SJCRH30 (cell line): Measurements from ENCODE around the gene PAF1. TPM values are rescaled to one million over a fixed set of nuclear protein-coding genes. Genes with fewer than 3 reads are reported as not detected.
A peak's percentile ranks its signal among the peaks of the same experiment; 100 is the strongest.
"Not testable (repeated sequence)": the region's sequence is repeated elsewhere in the genome, so short reads cannot be mapped to it uniquely, and the experiment has no call there.

ENCODE experiments used
- DNase-seq, 2 experiments: peaks; one replicate each; pipeline ENCODE4 v3.0.0-alpha.2; 2015 to 2020
- H3K27ac ChIP-seq: fragments of 250-450 bp; sonication (Bioruptor Pico); 2 replicates; pipeline ENCODE4 v1.5.1; 2020; ENCODE audit warnings: mild to moderate bottlenecking, moderate library complexity
- H3K27me3 ChIP-seq: fragments of 250-450 bp; sonication (Bioruptor Pico); 2 replicates; pipeline ENCODE4 v1.5.1; 2020; ENCODE audit warnings: mild to moderate bottlenecking, moderate library complexity
- H3K36me3 ChIP-seq: fragments of 250-450 bp; sonication (Bioruptor Pico); 2 replicates; pipeline ENCODE4 v1.5.1; 2020; ENCODE audit warnings: mild to moderate bottlenecking, moderate library complexity
- H3K4me1 ChIP-seq: fragments of 250-450 bp; sonication (Bioruptor Pico); 2 replicates; pipeline ENCODE4 v1.5.1; 2020; ENCODE audit warnings: mild to moderate bottlenecking, moderate library complexity
- H3K4me3 ChIP-seq: fragments of 250-450 bp; sonication (Bioruptor Pico); 2 replicates; pipeline ENCODE4 v1.5.1; 2020; ENCODE audit warnings: mild to moderate bottlenecking, moderate library complexity
- H3K9me3 ChIP-seq: fragments of 250-450 bp; sonication (Bioruptor Pico); replicated peaks from 2 replicates; pipeline ENCODE4 v1.5.1; 2020; ENCODE audit warnings: mild to moderate bottlenecking, moderate library complexity
- total RNA-seq: library from RNA; depleted of rRNA; stranded (reverse); fragments of >200 nt; shearing (Covaris generic); gene quantifications from 2 replicates; pipeline ENCODE4 v1.2.3, GENCODE V29; 2014; rRNA removed

The PAF1 gene
- total RNA-seq, 1 experiment from 2014 or later, result 85.7 TPM

- peaks cover 7% of the 10 kb centered on the region for H3K4me1 ChIP-seq
- no peaks in the 10 kb centered on the region for H3K27me3 ChIP-seq
- DNase-seq, result no peak
- no peak overlapping the region for H3K27ac ChIP-seq
- H3K9me3 ChIP-seq, result no peaks in the 10 kb centered on the region
- H3K4me3 ChIP-seq, result no peak overlapping the region
- peaks cover 27% of the 10 kb centered on the region for H3K36me3 ChIP-seq
These were observed 45.0 kb downstream of the PAF1 start for GRCh38 chr19:39345956-39346355.

- Histone ChIP-seq H3K4me1 (peaks cover 12% of the 10 kb centered on the region), H3K36me3 (peaks cover 7% of the 10 kb centered on the region; the same call in 1 of the 2 replicates), H3K4me3 (peak overlapping the region; percentile 95), H3K9me3 (no peaks in the 10 kb centered on the region), H3K27ac (no peak overlapping the region), H3K27me3 (no peaks in the 10 kb centered on the region)
- no peak for DNase-seq
These were observed 48.1 kb downstream of the PAF1 start for GRCh38 chr19:39342647-39343305.

GRCh38 chr19:39341719-39342604, 48.9 kb downstream of the PAF1 start, which contains the start of gene SAMD4B:
Gene SAMD4B (plus strand): TSS chr19:39342421. CDS start chr19:39356894, 14,473 bp downstream.
- peak within 1 kb of the TSS; percentile 51 for H3K27ac ChIP-seq
- peaks cover 12% of the 10 kb centered on the region for H3K4me1 ChIP-seq
- DNase-seq, result peak; percentile 99 to 100
- H3K36me3 ChIP-seq, result peaks cover 7% of the 10 kb centered on the region; the same call in 1 of the 2 replicates
- no peaks in the 10 kb centered on the region for H3K9me3 ChIP-seq
- peak within 1 kb of the TSS; percentile 95 for H3K4me3 ChIP-seq
- H3K27me3 ChIP-seq, result no peaks in the 10 kb centered on the region

- H3K9me3 ChIP-seq, result no peaks in the 10 kb centered on the region
- peak overlapping the region; percentile 51 for H3K27ac ChIP-seq
- peak overlapping the region; percentile 86 for H3K4me3 ChIP-seq
- DNase-seq, result peak in 1 of 2 experiments; percentile 45
- H3K36me3 ChIP-seq, result peaks cover 7% of the 10 kb centered on the region; the same call in 1 of the 2 replicates
- no peaks in the 10 kb centered on the region for H3K27me3 ChIP-seq
- H3K4me1 ChIP-seq, result peaks cover 12% of the 10 kb centered on the region
These were observed 49.7 kb downstream of the PAF1 start for GRCh38 chr19:39341129-39341718.

- not testable (repeated sequence) for H3K4me3 ChIP-seq, H3K27me3 ChIP-seq, H3K36me3 ChIP-seq, DNase-seq, H3K27ac ChIP-seq, H3K9me3 ChIP-seq
- peaks cover 12% of the 10 kb centered on the region for H3K4me1 ChIP-seq
These were observed 50.8 kb downstream of the PAF1 start for GRCh38 chr19:39340156-39340555.

GRCh38 chr19:39339674-39340073, 51.2 kb downstream of the PAF1 start:
- Histone ChIP-seq H3K36me3 (peaks cover 3% of the 10 kb centered on the region; the same call in 1 of the 2 replicates), H3K4me1 (peaks cover 12% of the 10 kb centered on the region), H3K27ac (no peak overlapping the region), H3K27me3 (no peaks in the 10 kb centered on the region), H3K9me3 (no peaks in the 10 kb centered on the region), H3K4me3 (no peak overlapping the region)
- DNase-seq, result no peak

- Histone ChIP-seq H3K36me3 (no peaks in the 10 kb centered on the region), H3K4me1 (peaks cover 6% of the 10 kb centered on the region; the same call in 1 of the 2 replicates), H3K27ac (no peak overlapping the region)
These were observed 54.4 kb downstream of the PAF1 start for GRCh38 chr19:39336483-39336882.

More at GRCh38 chr19:39336483-39336882, 54.4 kb downstream of the PAF1 start:
- DNase-seq, result no peak
- Histone ChIP-seq H3K27me3 (no peaks in the 10 kb centered on the region), H3K4me3 (no peak overlapping the region), H3K9me3 (no peaks in the 10 kb centered on the region)

Other genes with a start within 250 kb of the PAF1 start
- gene NCCRP1, start 194.1 kb downstream of the PAF1 start, total RNA-seq, result 7.6 and 7.8 TPM in 2 replicates
- gene SYCN, start 186.8 kb downstream of the PAF1 start, total RNA-seq, result not detected in 2 replicates
- not detected in 2 replicates for gene IFNL3, start 146.1 kb downstream of the PAF1 start, total RNA-seq
- not detected in 2 replicates for gene IFNL4, start 142.2 kb downstream of the PAF1 start, total RNA-seq
- not detected in 2 replicates for gene IFNL2, start 122.7 kb downstream of the PAF1 start, total RNA-seq
- not detected in 2 replicates for gene IFNL1, start 94.7 kb downstream of the PAF1 start, total RNA-seq
- 0.59 and 0.66 TPM in 2 replicates for gene LRFN1, start 70.2 kb downstream of the PAF1 start, total RNA-seq
- gene GMFG, start 55.1 kb downstream of the PAF1 start, total RNA-seq, result 3.3 and 3.7 TPM in 2 replicates
- 125 and 129 TPM in 2 replicates for gene SAMD4B, start 48.7 kb downstream of the PAF1 start, total RNA-seq
- 28.2 and 31.9 TPM in 2 replicates for gene MED29, start 272 bp upstream of the PAF1 start, total RNA-seq
- gene ZFP36, start 15.7 kb upstream of the PAF1 start, total RNA-seq, result 2.4 and 2.7 TPM in 2 replicates
- gene PLEKHG2, start 21.6 kb upstream of the PAF1 start, total RNA-seq, result 27.9 and 31.0 TPM in 2 replicates
- gene RPS16, start 44.8 kb upstream of the PAF1 start, total RNA-seq, result 1,718 and 1,766 TPM in 2 replicates
- 89.8 and 106 TPM in 2 replicates for gene SUPT5H, start 54.5 kb upstream of the PAF1 start, total RNA-seq
- gene TIMM50, start 89.7 kb upstream of the PAF1 start, total RNA-seq, result 184 and 192 TPM in 2 replicates
- gene DLL3, start 107.8 kb upstream of the PAF1 start, total RNA-seq, result 3.7 and 3.8 TPM in 2 replicates
- gene SELENOV, start 124.0 kb upstream of the PAF1 start, total RNA-seq, result 0.15 and 0.32 TPM in 2 replicates
- 6.3 and 9.1 TPM in 2 replicates for gene EID2B, start 141.7 kb upstream of the PAF1 start, total RNA-seq
- 30.4 and 35.8 TPM in 2 replicates for gene EID2, start 149.1 kb upstream of the PAF1 start, total RNA-seq
- not detected in 2 replicates for gene LGALS13, start 211.4 kb upstream of the PAF1 start, total RNA-seq